Spleen (tissue), 11 donors: ENCODE results near the gene SNPH. TPM values are rescaled to one million over a fixed set of nuclear protein-coding genes. Genes with fewer than 3 reads are reported as not detected.

ENCODE experiments used
- DNase-seq: peaks from one replicate; pipeline ENCODE4 v3.0.0-alpha.2; 2020
- H3K27ac ChIP-seq, 8 donors: fragments of 200-600 bp; sonication (generic) in 7 of 8; 1 replicate in 4 of 8; 2 replicates in 4 of 8; pipeline versions ENCODE4 v1.5.0 to v1.8.0; 2016 to 2021; ENCODE audit warnings: inconsistent platforms in 4 of 8, mild to moderate bottlenecking in 4 of 8, moderate library complexity in 1 of 8
- H3K27me3 ChIP-seq, 7 donors: fragments of 200-600 bp; sonication (generic) in 6 of 7; replicated peaks in 1 of 7; 1 replicate in 4 of 7; 2 replicates in 3 of 7; pipeline versions ENCODE4 v1.5.0 to v1.8.0; 2016 to 2021; ENCODE audit warnings: inconsistent platforms in 3 of 7, mild to moderate bottlenecking in 1 of 7
- H3K36me3 ChIP-seq, 6 donors: fragments of 200-600 bp; sonication (generic) in 5 of 6; 1 replicate in 4 of 6; 2 replicates in 2 of 6; pipeline versions ENCODE4 v1.5.0 to v1.8.0; 2016 to 2021; ENCODE audit warnings: inconsistent platforms in 2 of 6
- H3K4me1 ChIP-seq, 6 donors: fragments of 200-600 bp; sonication (generic) in 5 of 6; 1 replicate in 3 of 6; 2 replicates in 3 of 6; pipeline versions ENCODE4 v1.5.0 to v1.8.0; 2016 to 2021; ENCODE audit warnings: inconsistent platforms in 3 of 6
- H3K4me3 ChIP-seq, 8 donors: fragments of 200-600 bp; sonication (generic) in 7 of 8; 1 replicate in 4 of 8; 2 replicates in 4 of 8; pipeline versions ENCODE4 v1.5.0 to v1.8.0; 2016 to 2021; ENCODE audit warnings: inconsistent platforms in 4 of 8, mild to moderate bottlenecking in 4 of 8, moderate library complexity in 2 of 8
- H3K9me3 ChIP-seq, 8 donors: fragments of 200-600 bp; sonication (generic) in 7 of 8; 1 replicate in 4 of 8; 2 replicates in 4 of 8; pipeline versions ENCODE4 v1.5.0 to v1.8.0; 2016 to 2021; ENCODE audit warnings: inconsistent platforms in 4 of 8
- POLR2A ChIP-seq, 3 donors: fragments of 450-650 bp; IDR thresholded peaks; one replicate each; pipeline ENCODE4 v1.5.1; 2017; ENCODE audit warnings: antibody characterized with exemption in 3 of 3, mild to moderate bottlenecking in 1 of 3
- POLR2AphosphoS5 ChIP-seq, 3 donors: sonication (generic); formaldehyde crosslinking; IDR thresholded peaks; one replicate each; pipeline ENCODE4 v1.5.1; 2017; ENCODE audit warnings: antibody characterized with exemption in 3 of 3
- WGBS, 5 donors: extraction: QIAGEN DNeasy Blood & Tissue Kit in 3 of 5; methylation state at CpG; one replicate each; pipeline versions ENCODE4 v1.1.5 to v1.1.7; 2013 to 2018; 5-methylcytosine and 5-hydroxymethylcytosine counted together
- intact Hi-C: fragments of 100-400 bp; cut with DNase I; formaldehyde crosslinking; loops from one replicate; pipeline ENCODE4 v1.15.0; 2023; ENCODE audit warnings: low total_unique reads
- polyA plus RNA-seq, 3 donors: library from polyadenylated mRNA; stranded (reverse); fragments of 200-250 nt; gene quantifications; one replicate each; pipeline ENCODE4 v1.2.1, GENCODE V29; 2013
- total RNA-seq, 7 donors: library from RNA; depleted of rRNA in 3 of 7; stranded (reverse); fragments of >200 nt in 3 of 7; fragmentation: NEBNext Ultra II Directional in 4 of 7; extraction: Animal tissue kit (Norgen Biotek cat#: 25700) in 4 of 7; gene quantifications; one replicate each; pipeline versions ENCODE4 v1.1.0 to v1.2.1, GENCODE V29; 2016 to 2021
- TF ChIP-seq, protein P1 (sequence below), 11 experiments: fragments of 200-600 bp in 7 of 11; fragments of 450-650 bp in 4 of 11; sonication (generic) in 4 of 11; IDR thresholded peaks in 8 of 11; conservative IDR thresholded peaks in 3 of 11; 1 replicate in 7 of 11; 2 replicates in 4 of 11; pipeline versions ENCODE4 v1.4.0 to v1.8.0; 2016 to 2021; ENCODE audit warnings: antibody characterized with exemption in 11 of 11, inconsistent platforms in 4 of 11, mild to moderate bottlenecking in 1 of 11
- donor health status: healthy with polysubstance abuse.
- donor health status: DM: no; HTN: no; CAD: no; lungs with moderate emphysema.
- donor health status: DM: no; HTN: no; CAD: no.
- donor health status: Bipolar disorder and iron deficiency.
- donor health status: healthy.
- donor health status: DM: no; HTN: no; CAD: no.
- donor health status: DM: yes; HTN: yes; CAD: no.

The SNPH gene
- total and polyA plus RNA-seq, 10 donors: 0.58 to 3.5 (median 2.0) TPM

DNA sequence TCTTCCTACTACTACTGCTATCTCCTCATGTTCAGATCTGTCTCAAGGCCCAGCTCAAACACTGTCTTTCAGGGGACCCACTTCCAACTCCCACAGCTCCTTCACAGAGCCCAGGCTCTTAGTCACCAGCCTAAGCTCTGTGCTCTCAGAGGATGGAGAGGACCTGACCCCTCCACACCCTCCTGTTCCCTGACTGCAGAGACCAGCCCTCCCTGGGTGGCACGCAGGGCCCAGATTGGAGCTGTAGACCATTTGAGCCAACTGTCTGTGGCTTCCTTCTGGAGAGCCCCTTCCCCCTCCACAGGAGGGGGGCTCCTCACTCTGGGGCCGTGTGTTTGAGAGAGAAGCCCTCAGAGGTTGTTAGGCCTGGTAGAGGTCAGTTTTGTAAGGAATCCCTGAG is 9.8 kb downstream of the SNPH start:
- H3K9me3 ChIP-seq: no peaks in the 10 kb centered on the region
- TF ChIP-seq POLR2AphosphoS5 (IDR thresholded peaks at IDR 0.05) (no peak), POLR2A (IDR thresholded peaks at IDR 0.05) (no peak)
- TF ChIP-seq, protein P1, sequence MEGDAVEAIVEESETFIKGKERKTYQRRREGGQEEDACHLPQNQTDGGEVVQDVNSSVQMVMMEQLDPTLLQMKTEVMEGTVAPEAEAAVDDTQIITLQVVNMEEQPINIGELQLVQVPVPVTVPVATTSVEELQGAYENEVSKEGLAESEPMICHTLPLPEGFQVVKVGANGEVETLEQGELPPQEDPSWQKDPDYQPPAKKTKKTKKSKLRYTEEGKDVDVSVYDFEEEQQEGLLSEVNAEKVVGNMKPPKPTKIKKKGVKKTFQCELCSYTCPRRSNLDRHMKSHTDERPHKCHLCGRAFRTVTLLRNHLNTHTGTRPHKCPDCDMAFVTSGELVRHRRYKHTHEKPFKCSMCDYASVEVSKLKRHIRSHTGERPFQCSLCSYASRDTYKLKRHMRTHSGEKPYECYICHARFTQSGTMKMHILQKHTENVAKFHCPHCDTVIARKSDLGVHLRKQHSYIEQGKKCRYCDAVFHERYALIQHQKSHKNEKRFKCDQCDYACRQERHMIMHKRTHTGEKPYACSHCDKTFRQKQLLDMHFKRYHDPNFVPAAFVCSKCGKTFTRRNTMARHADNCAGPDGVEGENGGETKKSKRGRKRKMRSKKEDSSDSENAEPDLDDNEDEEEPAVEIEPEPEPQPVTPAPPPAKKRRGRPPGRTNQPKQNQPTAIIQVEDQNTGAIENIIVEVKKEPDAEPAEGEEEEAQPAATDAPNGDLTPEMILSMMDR (IDR thresholded peaks at IDR 0.05 in 8 of 11, conservative IDR thresholded peaks at IDR 0.05 in 3 of 11): no peak
- no peaks in the 10 kb centered on the region for H3K36me3 ChIP-seq
- intact Hi-C loops: no loop called here
- no peak overlapping the region for H3K4me3 ChIP-seq
- no peak overlapping the region for H3K27ac ChIP-seq
- WGBS, 5 donors: 76 to 82% (median 80%) methylated on average over 2 of the region's 2 CpGs; no CpG with 5 or more reads in 1 of the 5 donors
- H3K4me1 ChIP-seq: no peaks in the 10 kb centered on the region
- H3K27me3 ChIP-seq: no peaks in the 10 kb centered on the region
- no peak for DNase-seq

DNA sequence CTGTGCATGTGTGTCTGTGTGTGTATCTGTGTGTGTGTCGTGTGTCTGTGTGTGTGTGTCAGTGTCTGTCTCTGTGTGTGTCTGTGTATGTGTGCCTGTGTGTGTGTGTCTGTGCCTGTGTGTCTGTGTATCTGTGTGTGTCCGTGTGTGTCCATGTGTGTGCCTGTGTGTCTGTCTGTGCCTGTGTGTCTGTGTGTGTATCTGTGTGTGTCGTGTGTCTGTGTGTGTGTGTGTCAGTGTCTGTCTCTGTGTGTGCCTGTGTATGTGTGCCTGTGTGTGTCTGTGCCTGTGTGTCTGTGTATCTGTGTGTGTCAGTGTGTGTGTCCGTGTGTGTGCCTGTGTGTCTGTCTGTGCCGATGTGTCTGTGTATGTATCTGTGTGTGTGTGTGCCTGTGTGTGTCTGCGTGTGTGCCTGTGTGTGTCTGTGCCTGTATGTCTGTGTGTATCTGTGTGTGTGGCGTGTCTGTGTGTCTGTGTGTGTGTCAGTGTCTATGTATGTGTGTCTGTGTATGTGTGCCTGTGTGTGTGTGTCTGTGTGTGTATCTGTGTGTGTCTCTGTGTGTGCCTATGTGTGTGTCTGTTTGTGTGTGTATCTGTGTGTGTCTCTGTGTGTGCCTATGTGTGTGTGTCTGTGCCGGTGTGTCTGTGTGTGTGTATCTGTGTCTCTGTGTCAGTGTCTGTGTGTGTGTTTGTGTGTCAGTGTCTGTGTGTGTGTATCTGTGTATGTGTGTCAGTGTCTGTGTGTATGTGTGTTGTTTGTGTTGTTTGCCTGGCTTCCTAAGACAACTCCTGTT is 11.6 kb downstream of the SNPH start:
- Histone ChIP-seq H3K9me3 (no peaks in the 10 kb centered on the region), H3K27me3 (no peaks in the 10 kb centered on the region), H3K4me3 (no peak overlapping the region), H3K27ac (no peak overlapping the region), H3K36me3 (no peaks in the 10 kb centered on the region), H3K4me1 (no peaks in the 10 kb centered on the region)
- TF ChIP-seq, protein P1 (IDR thresholded peaks at IDR 0.05 in 8 of 11, conservative IDR thresholded peaks at IDR 0.05 in 3 of 11): no peak
- TF ChIP-seq POLR2A (IDR thresholded peaks at IDR 0.05) (no peak), POLR2AphosphoS5 (IDR thresholded peaks at IDR 0.05) (no peak)
- no peak for DNase-seq
- intact Hi-C loops: no loop called here
- 86 to 96% (median 94%) methylated on average over 8 of the region's 8 CpGs for WGBS, 5 donors

DNA sequence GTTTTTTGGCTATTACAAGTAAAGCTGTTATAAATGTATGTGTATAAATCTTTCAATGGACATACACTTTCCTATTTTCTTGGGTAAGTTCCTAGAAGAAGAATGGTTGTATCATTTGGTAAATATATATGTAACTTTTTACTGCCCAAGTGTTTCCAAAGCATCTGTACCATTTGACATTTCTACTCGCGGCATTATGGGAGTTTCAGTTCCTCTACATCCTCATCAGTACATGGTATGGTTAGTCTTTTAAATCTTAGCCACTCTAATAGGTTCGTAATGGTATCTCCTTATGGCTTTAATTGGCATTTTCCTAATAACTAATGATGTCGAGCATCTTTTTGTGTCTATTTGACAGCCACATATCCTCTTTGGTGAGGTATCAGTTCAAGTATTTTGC is 12.9 kb downstream of the SNPH start:
- Histone ChIP-seq H3K27ac (no peak overlapping the region), H3K36me3 (no peaks in the 10 kb centered on the region), H3K9me3 (no peaks in the 10 kb centered on the region), H3K27me3 (no peaks in the 10 kb centered on the region), H3K4me3 (no peak overlapping the region), H3K4me1 (no peaks in the 10 kb centered on the region)
- no peak for DNase-seq
- intact Hi-C loops: no loop called here
- TF ChIP-seq, protein P1 (IDR thresholded peaks at IDR 0.05 in 8 of 11, conservative IDR thresholded peaks at IDR 0.05 in 3 of 11): no peak
- TF ChIP-seq POLR2A (IDR thresholded peaks at IDR 0.05): no peak
- no peak for TF ChIP-seq POLR2AphosphoS5 (IDR thresholded peaks at IDR 0.05)
- WGBS, 5 donors: 74 to 81% (median 77%) methylated on average over 4 of the region's 4 CpGs

GRCh38 chr20:1280195-1281102 is 14.4 kb downstream of the SNPH start:
- H3K27ac ChIP-seq: no peak overlapping the region
- TF ChIP-seq POLR2AphosphoS5 (IDR thresholded peaks at IDR 0.05) (no peak), POLR2A (IDR thresholded peaks at IDR 0.05) (no peak)
- TF ChIP-seq, protein P1 (IDR thresholded peaks at IDR 0.05 in 8 of 11, conservative IDR thresholded peaks at IDR 0.05 in 3 of 11): no peak
- DNase-seq: no peak
- H3K9me3 ChIP-seq: no peaks in the 10 kb centered on the region
- H3K4me1 ChIP-seq: no peaks in the 10 kb centered on the region
- H3K36me3 ChIP-seq: no peaks in the 10 kb centered on the region
- 73 to 87% (median 84%) methylated on average over 6 of the region's 6 CpGs for WGBS, 5 donors
- no peaks in the 10 kb centered on the region for H3K27me3 ChIP-seq
- intact Hi-C loops: no loop called here
- no peak overlapping the region for H3K4me3 ChIP-seq
